22Rv1 (cell line): ENCODE data around the gene HEATR9.
"Not testable (repeated sequence)": the region's sequence is repeated elsewhere in the genome, so short reads cannot be mapped to it uniquely, and the experiment has no call there.

Experiments used
- H3K27ac ChIP-seq: fragments of 450-650 bp; 2 replicates; pipeline ENCODE4 v1.5.1; 2017
- CTCF ChIP-seq: fragments of 450-650 bp; IDR thresholded peaks from 2 replicates; pipeline ENCODE4 v1.5.1; 2017; ENCODE audit warnings: mild to moderate bottlenecking
- ZFX ChIP-seq: fragments of 450-650 bp; IDR thresholded peaks from 2 replicates; pipeline ENCODE4 v1.6.1; 2017; ENCODE audit warnings: antibody characterized with exemption, borderline replicate concordance

HEATR9 gene

GRCh38 chr17:35900280-35900679 lies 31.6 kb upstream of the HEATR9 start:
- TF ChIP-seq CTCF, result no peak
- no peak for TF ChIP-seq ZFX
- no peak overlapping the region for H3K27ac ChIP-seq

- TF ChIP-seq CTCF (no peak), ZFX (no peak)
- H3K27ac ChIP-seq, result no peak overlapping the region
These were observed 29.8 kb upstream of the HEATR9 start for GRCh38 chr17:35898283-35899070.

GRCh38 chr17:35897772-35898171 lies 29.1 kb upstream of the HEATR9 start:
- H3K27ac ChIP-seq, result not testable (repeated sequence)

- H3K27ac ChIP-seq, result no peak overlapping the region
- TF ChIP-seq CTCF, result no peak
- TF ChIP-seq ZFX, result no peak
These were observed 27.2 kb upstream of the HEATR9 start for GRCh38 chr17:35895636-35896587.

- TF ChIP-seq ZFX, result no peak
- no peak for TF ChIP-seq CTCF
- no peak overlapping the region for H3K27ac ChIP-seq
These were observed 25.5 kb upstream of the HEATR9 start for GRCh38 chr17:35894206-35894605.

GRCh38 chr17:35893751-35894150 lies 25.1 kb upstream of the HEATR9 start:
- TF ChIP-seq CTCF, result no peak
- TF ChIP-seq ZFX, result no peak
- no peak overlapping the region for H3K27ac ChIP-seq

- no peak overlapping the region for H3K27ac ChIP-seq
- TF ChIP-seq ZFX, result no peak
- no peak for TF ChIP-seq CTCF
These were observed 23.7 kb upstream of the HEATR9 start for GRCh38 chr17:35892091-35893035.
